GM06990 (cell line): ENCODE measurements around the gene FOXN3.

Experiments
- DNase-seq: peaks from one replicate; pipeline ENCODE4 v3.0.0-alpha.2; 2011; ENCODE audit not compliant: insufficient read length; ENCODE audit errors: extremely low read depth
- H3K27me3 ChIP-seq: replicated peaks from 2 replicates; pipeline ENCODE4 v1.6.0; 2011; ENCODE audit warnings: low read length; ENCODE audit not compliant: control insufficient read depth, insufficient read depth
- H3K36me3 ChIP-seq: 2 replicates; pipeline ENCODE4 v1.5.1; 2011; ENCODE audit warnings: low read length; ENCODE audit not compliant: control insufficient read depth, insufficient read depth
- H3K4me3 ChIP-seq: replicated peaks from 2 replicates; pipeline ENCODE4 v1.5.1; 2011; ENCODE audit warnings: low read depth, mild to moderate bottlenecking, control low read depth, low read length
- TF ChIP-seq, protein P1 (sequence below): IDR thresholded peaks from 2 replicates; pipeline ENCODE4 v1.5.1; 2011; ENCODE audit warnings: low read length, control low read depth, mild to moderate bottlenecking, inconsistent platforms; ENCODE audit not compliant: insufficient read depth, poor library complexity, severe bottlenecking

The FOXN3 gene

DNA sequence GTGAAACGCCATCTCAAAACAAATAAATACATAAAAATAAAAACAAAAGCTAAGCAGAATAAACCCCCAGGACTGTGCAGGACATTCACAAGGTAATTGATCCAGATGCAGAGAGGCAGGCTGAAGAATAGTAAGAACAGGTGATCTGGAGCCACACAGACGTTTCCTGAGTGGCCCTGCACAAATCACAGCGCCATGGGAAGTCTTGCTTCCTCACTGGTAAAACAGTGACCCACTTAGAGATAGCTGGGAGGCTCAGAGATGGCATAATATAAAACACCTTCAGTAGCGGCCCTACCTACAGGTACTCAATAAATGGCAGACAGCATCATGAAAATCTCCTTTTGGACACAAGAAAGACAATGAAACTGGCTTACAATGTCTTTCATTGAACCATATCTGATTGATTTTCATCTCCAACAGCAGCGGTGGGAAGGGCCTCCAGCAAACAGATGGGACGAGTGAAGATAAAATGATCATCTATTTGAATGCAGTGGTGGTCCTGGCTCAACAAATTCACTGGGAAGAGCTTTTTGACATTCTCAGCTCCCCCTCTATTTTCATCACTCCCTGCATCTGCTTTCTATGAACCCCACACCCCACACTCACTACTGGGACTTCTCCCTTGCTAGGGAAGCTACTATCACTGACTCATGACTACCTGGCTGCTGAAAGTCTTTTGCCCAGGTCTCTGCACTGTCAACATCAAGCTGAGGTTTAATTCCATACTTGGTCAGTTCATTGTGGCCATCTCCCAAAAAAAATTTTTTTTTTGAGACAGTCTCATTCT, 63.9 kb downstream of the FOXN3 start:
- DNase-seq = no peak
- Histone ChIP-seq H3K4me3 (no peak overlapping the region), H3K36me3 (peaks cover 10% of the 10 kb centered on the region), H3K27me3 (no peaks in the 10 kb centered on the region)
- TF ChIP-seq, protein P1, sequence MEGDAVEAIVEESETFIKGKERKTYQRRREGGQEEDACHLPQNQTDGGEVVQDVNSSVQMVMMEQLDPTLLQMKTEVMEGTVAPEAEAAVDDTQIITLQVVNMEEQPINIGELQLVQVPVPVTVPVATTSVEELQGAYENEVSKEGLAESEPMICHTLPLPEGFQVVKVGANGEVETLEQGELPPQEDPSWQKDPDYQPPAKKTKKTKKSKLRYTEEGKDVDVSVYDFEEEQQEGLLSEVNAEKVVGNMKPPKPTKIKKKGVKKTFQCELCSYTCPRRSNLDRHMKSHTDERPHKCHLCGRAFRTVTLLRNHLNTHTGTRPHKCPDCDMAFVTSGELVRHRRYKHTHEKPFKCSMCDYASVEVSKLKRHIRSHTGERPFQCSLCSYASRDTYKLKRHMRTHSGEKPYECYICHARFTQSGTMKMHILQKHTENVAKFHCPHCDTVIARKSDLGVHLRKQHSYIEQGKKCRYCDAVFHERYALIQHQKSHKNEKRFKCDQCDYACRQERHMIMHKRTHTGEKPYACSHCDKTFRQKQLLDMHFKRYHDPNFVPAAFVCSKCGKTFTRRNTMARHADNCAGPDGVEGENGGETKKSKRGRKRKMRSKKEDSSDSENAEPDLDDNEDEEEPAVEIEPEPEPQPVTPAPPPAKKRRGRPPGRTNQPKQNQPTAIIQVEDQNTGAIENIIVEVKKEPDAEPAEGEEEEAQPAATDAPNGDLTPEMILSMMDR = no peak

DNA sequence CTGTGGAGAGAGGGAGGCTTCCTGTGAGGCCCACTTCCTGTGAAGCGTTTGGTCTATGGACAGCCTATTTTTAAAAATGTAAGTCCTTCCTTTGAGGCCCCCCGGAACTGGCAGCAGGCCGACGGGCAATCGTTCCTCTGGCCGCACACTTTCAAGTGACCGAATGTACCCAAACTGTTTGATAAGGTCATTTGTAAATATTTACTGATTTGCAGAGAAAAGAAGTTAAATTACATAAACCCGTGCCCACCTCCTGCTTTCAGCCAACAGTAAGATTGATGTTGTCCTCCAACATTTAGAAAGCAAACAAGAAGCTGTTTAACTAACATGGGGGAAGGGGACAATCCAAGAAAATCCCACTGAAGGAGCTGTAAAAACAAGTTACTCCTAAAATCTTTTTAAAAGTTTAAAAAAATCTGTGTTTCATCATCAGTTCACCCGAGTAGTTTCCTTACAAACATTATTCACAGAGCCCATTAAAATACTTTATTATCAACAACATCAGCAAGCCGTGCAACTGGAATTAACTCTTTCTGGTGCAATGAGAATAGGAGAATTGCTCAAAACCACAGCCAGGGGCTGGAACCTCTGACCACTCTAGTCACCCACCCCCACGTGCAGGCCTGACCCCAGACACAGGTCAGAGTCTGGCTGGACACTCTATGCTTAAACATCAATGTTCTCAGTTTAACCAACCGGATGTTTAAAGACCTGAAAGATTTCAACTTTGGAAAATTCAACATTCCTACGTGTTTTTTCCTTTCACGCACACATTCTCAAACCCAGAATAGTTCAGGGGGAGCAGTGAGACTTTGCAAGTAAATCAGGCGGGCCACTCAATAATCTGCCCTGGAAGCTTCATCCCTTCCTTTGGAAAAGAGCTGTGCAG, 65.3 kb downstream of the FOXN3 start:
- Histone ChIP-seq H3K4me3 (peak overlapping the region; percentile 16), H3K36me3 (peaks cover 10% of the 10 kb centered on the region), H3K27me3 (no peaks in the 10 kb centered on the region)
- TF ChIP-seq, protein P1 = no peak
- DNase-seq = peak; percentile 71

DNA sequence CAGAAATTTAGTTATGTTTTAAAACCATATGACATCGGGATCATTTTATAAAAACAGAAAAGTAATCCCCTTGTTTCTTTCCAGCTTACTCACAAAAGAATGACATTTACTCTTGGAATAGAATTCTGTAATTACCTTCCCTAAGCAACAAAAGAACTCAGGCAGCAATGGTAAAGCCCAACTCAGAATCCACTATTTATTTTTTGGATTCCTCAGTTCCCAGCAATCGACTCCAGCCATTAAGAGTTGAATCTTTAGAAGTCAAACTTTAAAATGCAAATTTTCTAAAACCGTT, 65.9 kb downstream of the FOXN3 start:
- DNase-seq = no peak
- Histone ChIP-seq H3K4me3 (peak overlapping the region; percentile 16), H3K36me3 (peaks cover 10% of the 10 kb centered on the region), H3K27me3 (no peaks in the 10 kb centered on the region)
- TF ChIP-seq, protein P1 = no peak

DNA sequence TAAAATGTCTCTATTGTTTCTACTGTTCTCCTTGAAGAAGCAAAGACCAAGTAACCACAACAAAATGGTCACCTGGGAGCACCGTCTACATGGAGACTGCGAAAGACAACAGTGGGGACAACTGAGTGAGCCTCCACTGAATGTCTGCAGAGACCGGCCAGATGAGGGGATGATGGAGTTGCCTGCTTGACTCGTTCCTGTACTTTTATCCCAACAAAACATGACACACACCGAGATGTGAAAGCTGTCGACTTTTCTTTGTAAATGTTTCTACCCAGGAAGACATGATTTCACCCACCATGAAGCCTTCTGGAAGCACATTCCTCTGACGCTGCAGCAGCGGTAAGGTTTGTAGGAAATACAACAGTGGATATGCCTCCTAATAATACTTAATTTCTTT, 66.9 kb downstream of the FOXN3 start:
- Histone ChIP-seq H3K27me3 (no peaks in the 10 kb centered on the region), H3K4me3 (no peak overlapping the region), H3K36me3 (peaks cover 10% of the 10 kb centered on the region)
- TF ChIP-seq, protein P1 = no peak
- no peak for DNase-seq

DNA sequence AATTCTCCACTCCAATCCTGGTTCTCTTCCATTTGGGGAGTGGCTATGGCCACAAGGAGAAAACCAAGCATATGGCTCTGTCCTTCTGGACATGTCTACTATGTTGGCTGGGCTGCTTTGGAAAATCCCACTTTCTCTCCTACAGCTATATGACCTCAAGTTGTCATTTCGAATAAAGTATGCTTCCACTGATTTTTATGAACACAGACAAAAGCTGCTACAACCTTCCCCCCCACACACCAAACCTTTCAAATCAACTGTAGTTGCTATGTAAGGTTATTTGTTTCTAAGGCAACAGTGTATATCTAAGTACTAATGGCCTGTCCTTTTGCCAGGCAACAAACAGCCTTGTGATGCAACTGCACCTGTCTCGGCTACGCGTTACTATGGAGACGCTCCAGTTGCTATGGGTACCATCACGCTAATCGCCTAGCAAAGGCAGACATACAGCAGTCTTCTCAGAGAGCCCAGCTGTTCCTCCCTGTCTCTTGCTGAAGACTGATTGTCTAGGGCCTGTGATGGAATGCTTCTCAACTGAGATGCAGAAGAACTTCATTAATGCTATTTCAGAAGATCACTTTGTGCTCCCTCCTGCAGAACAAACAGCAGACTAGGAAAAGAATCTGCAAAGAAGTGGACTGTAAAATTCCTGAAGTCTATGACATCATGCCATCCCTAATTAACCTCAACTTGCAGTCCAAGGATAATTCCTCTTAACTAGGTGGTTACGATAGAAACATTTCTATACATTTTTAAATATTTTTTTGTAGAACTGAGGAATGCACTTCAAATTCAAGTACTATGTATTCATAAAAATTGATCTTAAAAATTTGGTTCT, 67.6 kb downstream of the FOXN3 start:
- TF ChIP-seq, protein P1 = no peak
- Histone ChIP-seq H3K27me3 (no peaks in the 10 kb centered on the region), H3K36me3 (peaks cover 10% of the 10 kb centered on the region), H3K4me3 (no peak overlapping the region)
- DNase-seq = no peak
